ENCODE data around the gene ZNF474.

Gene ZNF474

GRCh38 chr5:122162100-122162638, 32.8 kb downstream of the ZNF474 start:
- TF ChIP-seq CTCF (IDR thresholded peaks at IDR 0.05; ENCODE audit: low read length, missing control alignments) = no peak
- H3K4me3 ChIP-seq (replicated peaks; ENCODE audit: low read depth, low read length) = no peak overlapping the region
- DNase-seq (ENCODE audit: low read depth) = no peak

DNA sequence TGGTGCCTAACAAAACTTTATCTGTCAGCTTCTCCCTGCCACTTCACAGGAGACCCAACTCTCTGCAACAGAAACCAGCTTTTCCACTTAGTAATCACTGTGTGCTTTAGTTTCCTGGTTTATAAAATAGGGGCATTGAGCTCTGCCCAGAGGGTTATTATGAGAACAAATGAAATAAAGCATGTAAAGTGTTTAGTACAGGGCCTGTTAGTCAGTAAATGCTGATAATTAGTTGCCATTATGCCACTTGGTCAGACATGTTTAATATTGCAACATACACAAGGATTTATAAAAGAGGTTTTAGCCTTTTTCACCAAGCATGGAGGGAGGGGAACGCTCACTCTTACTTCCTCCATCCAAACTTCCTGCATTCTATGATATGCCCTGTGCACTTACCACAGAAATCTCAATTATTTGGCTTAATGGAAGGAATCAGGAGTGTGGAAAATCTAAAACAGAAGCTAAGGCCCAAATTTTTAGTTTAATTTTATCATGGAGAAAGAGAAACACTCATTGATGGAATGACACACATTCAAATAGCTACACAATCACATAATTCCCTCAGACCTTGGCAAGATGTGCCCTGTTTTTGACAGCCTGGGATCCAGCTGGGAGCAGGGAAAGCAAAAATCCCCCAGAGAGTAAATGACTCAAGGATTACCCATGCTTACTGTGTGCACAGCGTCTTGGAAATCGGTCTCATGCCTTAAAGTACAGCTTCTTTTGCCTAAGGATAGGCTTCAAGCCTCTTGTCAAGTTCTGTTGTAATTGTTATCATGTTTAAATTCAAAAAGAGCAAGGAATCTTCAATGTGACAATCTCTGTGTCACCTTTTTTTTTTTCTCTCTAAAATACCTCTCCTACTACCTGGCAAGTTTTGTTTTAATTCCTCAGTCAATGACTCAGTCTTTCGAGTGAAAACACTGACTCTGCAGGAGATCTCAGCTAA, 34.0 kb downstream of the ZNF474 start:
- no peak overlapping the region for H3K4me3 ChIP-seq (replicated peaks; ENCODE audit: low read depth, low read length)
- peak; percentile 86 for DNase-seq (ENCODE audit: low read depth)
- no peak for TF ChIP-seq CTCF (IDR thresholded peaks at IDR 0.05; ENCODE audit: low read length, missing control alignments)

GRCh38 chr5:122164070-122164435, 34.7 kb downstream of the ZNF474 start:
- no peak overlapping the region for H3K4me3 ChIP-seq (replicated peaks; ENCODE audit: low read depth, low read length)
- no peak for TF ChIP-seq CTCF (IDR thresholded peaks at IDR 0.05; ENCODE audit: low read length, missing control alignments)
- DNase-seq (ENCODE audit: low read depth) = no peak

DNA sequence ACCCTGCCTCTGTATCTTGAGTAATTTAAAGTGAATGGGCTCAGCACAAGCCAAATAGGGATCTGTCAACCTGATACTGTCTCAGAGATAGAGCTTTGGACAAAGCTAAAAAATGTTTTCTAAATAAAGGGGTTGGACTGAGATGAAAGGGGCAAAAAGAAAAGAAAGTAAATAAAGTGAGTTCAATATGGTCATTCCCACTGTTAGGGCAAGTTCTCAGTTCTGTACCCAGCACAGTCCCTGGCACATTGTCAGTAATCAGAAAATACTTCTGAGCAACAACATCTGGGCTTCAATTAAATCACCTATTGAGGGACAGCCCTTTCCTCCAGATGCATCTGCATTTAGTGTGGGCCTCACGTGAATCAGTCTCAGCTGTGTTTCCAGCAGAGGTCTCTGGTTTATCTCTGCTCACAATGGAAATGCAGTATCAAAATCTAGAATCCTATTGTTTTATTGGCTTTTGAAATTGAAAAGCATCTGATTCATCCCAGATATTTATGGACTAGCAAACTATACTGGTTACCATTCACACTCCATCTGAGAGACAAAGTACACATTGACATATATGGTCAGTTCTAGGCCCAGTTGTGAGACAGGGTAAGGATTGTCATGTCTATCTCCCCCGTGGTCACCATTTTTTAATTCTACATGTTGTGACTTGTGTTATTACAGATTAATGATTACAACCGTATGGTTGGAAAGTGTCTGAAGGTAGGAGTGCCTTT, 35.6 kb downstream of the ZNF474 start:
- no peak for DNase-seq (ENCODE audit: low read depth)
- TF ChIP-seq CTCF (IDR thresholded peaks at IDR 0.05; ENCODE audit: low read length, missing control alignments) = no peak

GRCh38 chr5:122165559-122166078, 36.3 kb downstream of the ZNF474 start:
- H3K4me3 ChIP-seq (replicated peaks; ENCODE audit: low read depth, low read length) = no peak overlapping the region
- TF ChIP-seq CTCF (IDR thresholded peaks at IDR 0.05; ENCODE audit: low read length, missing control alignments) = no peak
- peak; percentile 73 for DNase-seq (ENCODE audit: low read depth)

More for the DNA sequence above, 35.6 kb downstream of the ZNF474 start:
- no peak overlapping the region for H3K4me3 ChIP-seq (replicated peaks; ENCODE audit: low read depth, low read length)

GRCh38 chr5:122169350-122170103, 40.2 kb downstream of the ZNF474 start:
- no peak overlapping the region for H3K4me3 ChIP-seq (replicated peaks; ENCODE audit: low read depth, low read length)
- TF ChIP-seq CTCF (IDR thresholded peaks at IDR 0.05; ENCODE audit: low read length, missing control alignments) = no peak
- no peak for DNase-seq (ENCODE audit: low read depth)

Measured in fibroblast of pulmonary artery (primary cell).